ENCODE measurements around the gene CPT1C. TPM values are rescaled to one million over a fixed set of nuclear protein-coding genes. Genes with fewer than 3 reads are reported as not detected.

The CPT1C gene
- total RNA-seq, 1 experiment from 2014 or later = not detected

- ChIA-PET CTCF (interaction anchor here (0.6 to 0.9 kb wide), 3 partner anchors 49 to 249 kb away, joined by 3 to 4 read pairs (median 3); no protein-coding TSS in a partner anchor), POLR2A (interaction anchor here (0.6 to 1.1 kb wide), 3 partner anchors 16 to 69 kb away, joined by 4 to 6 read pairs (median 5); partner anchors contain the start of gene MED25)
- no peaks in the 10 kb centered on the region for H3K9me3 Mint-ChIP-seq (ENCODE audit: unreplicated experiment)
- H3K27ac Mint-ChIP-seq (ENCODE audit: low read depth, unreplicated experiment) = peak overlapping the region; percentile 47
- no peak for TF ChIP-seq CTCF (IDR thresholded peaks at IDR 0.05; ENCODE audit: unreplicated experiment)
- no peak overlapping the region for H3K4me3 Mint-ChIP-seq (ENCODE audit: unreplicated experiment)
- DNase-seq (ENCODE audit: unreplicated experiment) = peak; percentile 34
- H3K36me3 Mint-ChIP-seq (ENCODE audit: insufficient read depth, unreplicated experiment) = peaks cover 6% of the 10 kb centered on the region
- H3K27me3 Mint-ChIP-seq (ENCODE audit: insufficient read depth, unreplicated experiment) = no peaks in the 10 kb centered on the region
- no peaks in the 10 kb centered on the region for H3K4me1 Mint-ChIP-seq (ENCODE audit: insufficient read depth, unreplicated experiment)
- intact Hi-C loops (cut with micrococcal nuclease) = no loop called here
- BruUV-seq (replicated peaks) = no TSS peak
Measured at GRCh38 chr19:49749055-49749716, 58.3 kb downstream of the CPT1C start.

GRCh38 chr19:49749771-49750170, 58.9 kb downstream of the CPT1C start:
- CTCF ChIA-PET = interaction anchor here (0.6 to 0.9 kb wide), 4 partner anchors 48 to 248 kb away, joined by 3 to 5 read pairs (median 4); no protein-coding TSS in a partner anchor
- no peaks in the 10 kb centered on the region for H3K4me1 Mint-ChIP-seq (ENCODE audit: insufficient read depth, unreplicated experiment)
- no peak overlapping the region for H3K4me3 Mint-ChIP-seq (ENCODE audit: unreplicated experiment)
- peaks cover 6% of the 10 kb centered on the region for H3K36me3 Mint-ChIP-seq (ENCODE audit: insufficient read depth, unreplicated experiment)
- H3K27ac Mint-ChIP-seq (ENCODE audit: low read depth, unreplicated experiment) = peak overlapping the region; percentile 47
- H3K9me3 Mint-ChIP-seq (ENCODE audit: unreplicated experiment) = no peaks in the 10 kb centered on the region
- TF ChIP-seq CTCF (IDR thresholded peaks at IDR 0.05; ENCODE audit: unreplicated experiment) = no peak
- no peaks in the 10 kb centered on the region for H3K27me3 Mint-ChIP-seq (ENCODE audit: insufficient read depth, unreplicated experiment)
- BruUV-seq (replicated peaks) = no TSS peak
- POLR2A ChIA-PET = interaction anchor here (0.6 to 1.1 kb wide), 3 partner anchors 16 to 68 kb away, joined by 4 to 6 read pairs (median 5); partner anchors contain the start of gene MED25
- DNase-seq (ENCODE audit: unreplicated experiment) = no peak
- intact Hi-C loops (cut with micrococcal nuclease) = no loop called here

GRCh38 chr19:49752701-49753100, 61.8 kb downstream of the CPT1C start:
- no peak overlapping the region for H3K4me3 Mint-ChIP-seq (ENCODE audit: unreplicated experiment)
- DNase-seq (ENCODE audit: unreplicated experiment) = no peak
- H3K27me3 Mint-ChIP-seq (ENCODE audit: insufficient read depth, unreplicated experiment) = no peaks in the 10 kb centered on the region
- intact Hi-C loops (cut with micrococcal nuclease) = no loop called here
- H3K36me3 Mint-ChIP-seq (ENCODE audit: insufficient read depth, unreplicated experiment) = peaks cover 6% of the 10 kb centered on the region
- ChIA-PET CTCF (interaction anchor here (0.6 kb wide), 1 partner anchor 96 kb away, joined by 3 read pairs; no protein-coding TSS in a partner anchor), POLR2A (no interaction called here)
- no TSS peak for BruUV-seq (replicated peaks)
- no peak for TF ChIP-seq CTCF (IDR thresholded peaks at IDR 0.05; ENCODE audit: unreplicated experiment)
- no peak overlapping the region for H3K27ac Mint-ChIP-seq (ENCODE audit: low read depth, unreplicated experiment)
- no peaks in the 10 kb centered on the region for H3K4me1 Mint-ChIP-seq (ENCODE audit: insufficient read depth, unreplicated experiment)
- no peaks in the 10 kb centered on the region for H3K9me3 Mint-ChIP-seq (ENCODE audit: unreplicated experiment)

- POLR2A ChIA-PET = interaction anchor here (0.7 to 1.4 kb wide), 3 partner anchors 10 to 120 kb away, joined by 3 to 5 read pairs (median 3); partner anchors contain the start of gene AP2A1
- Mint-ChIP-seq H3K27ac (ENCODE audit: low read depth, unreplicated experiment) (no peak overlapping the region), H3K4me3 (ENCODE audit: unreplicated experiment) (no peak overlapping the region), H3K27me3 (ENCODE audit: insufficient read depth, unreplicated experiment) (no peaks in the 10 kb centered on the region), H3K36me3 (ENCODE audit: insufficient read depth, unreplicated experiment) (peaks cover 6% of the 10 kb centered on the region), H3K4me1 (ENCODE audit: insufficient read depth, unreplicated experiment) (no peaks in the 10 kb centered on the region), H3K9me3 (ENCODE audit: unreplicated experiment) (no peaks in the 10 kb centered on the region)
- DNase-seq (ENCODE audit: unreplicated experiment) = no peak
- CTCF ChIA-PET = interaction anchor here (0.7 to 1.1 kb wide), 2 partner anchors 13 to 45 kb away, joined by 3 read pairs; no protein-coding TSS in a partner anchor
- TF ChIP-seq CTCF (IDR thresholded peaks at IDR 0.05; ENCODE audit: unreplicated experiment) = no peak
- intact Hi-C loops (cut with micrococcal nuclease) = no loop called here
- no TSS peak for BruUV-seq (replicated peaks)
Measured at GRCh38 chr19:49755956-49756355, 65.0 kb downstream of the CPT1C start.

All from MCF 10A (cell line).